ENCODE results near the gene TMC8. TPM values are rescaled to one million over a fixed set of nuclear protein-coding genes. Genes with fewer than 3 reads are reported as not detected.
"Not testable (repeated sequence)": the region's sequence is repeated elsewhere in the genome, so short reads cannot be mapped to it uniquely, and the experiment has no call there.

Gene TMC8, protein sequence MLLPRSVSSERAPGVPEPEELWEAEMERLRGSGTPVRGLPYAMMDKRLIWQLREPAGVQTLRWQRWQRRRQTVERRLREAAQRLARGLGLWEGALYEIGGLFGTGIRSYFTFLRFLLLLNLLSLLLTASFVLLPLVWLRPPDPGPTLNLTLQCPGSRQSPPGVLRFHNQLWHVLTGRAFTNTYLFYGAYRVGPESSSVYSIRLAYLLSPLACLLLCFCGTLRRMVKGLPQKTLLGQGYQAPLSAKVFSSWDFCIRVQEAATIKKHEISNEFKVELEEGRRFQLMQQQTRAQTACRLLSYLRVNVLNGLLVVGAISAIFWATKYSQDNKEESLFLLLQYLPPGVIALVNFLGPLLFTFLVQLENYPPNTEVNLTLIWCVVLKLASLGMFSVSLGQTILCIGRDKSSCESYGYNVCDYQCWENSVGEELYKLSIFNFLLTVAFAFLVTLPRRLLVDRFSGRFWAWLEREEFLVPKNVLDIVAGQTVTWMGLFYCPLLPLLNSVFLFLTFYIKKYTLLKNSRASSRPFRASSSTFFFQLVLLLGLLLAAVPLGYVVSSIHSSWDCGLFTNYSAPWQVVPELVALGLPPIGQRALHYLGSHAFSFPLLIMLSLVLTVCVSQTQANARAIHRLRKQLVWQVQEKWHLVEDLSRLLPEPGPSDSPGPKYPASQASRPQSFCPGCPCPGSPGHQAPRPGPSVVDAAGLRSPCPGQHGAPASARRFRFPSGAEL
- total RNA-seq (ENCODE audit: low replicate concordance): 0.85 and 0.90 TPM in 2 replicates
- long read RNA-seq: 0 reads

- no peak for DNase-seq (ENCODE audit: extremely low spot score, unreplicated experiment)
- no peaks in the 10 kb centered on the region for H3K9me3 Mint-ChIP-seq
- no peak for TF ChIP-seq CTCF (conservative IDR thresholded peaks at IDR 0.05)
- peaks cover 12% of the 10 kb centered on the region for H3K27me3 Mint-ChIP-seq
- no peaks in the 10 kb centered on the region for H3K36me3 Mint-ChIP-seq
- peaks cover 17% of the 10 kb centered on the region for H3K4me1 Mint-ChIP-seq (ENCODE audit: unreplicated experiment)
- peak within 1 kb of the TSS; percentile 65 for H3K27ac Mint-ChIP-seq
- peak within 1 kb of the TSS; percentile 73 for H3K4me3 Mint-ChIP-seq
These were observed at the start of gene TMC8 for GRCh38 chr17:78130437-78131101. TSS of gene TMC8 (plus strand) at chr17:78130771. CDS start at chr17:78131589, 818 bp downstream.

GRCh38 chr17:78081551-78081950, 49.0 kb upstream of the TMC8 start:
- H3K9me3 Mint-ChIP-seq: no peaks in the 10 kb centered on the region
- no peak overlapping the region for H3K4me3 Mint-ChIP-seq
- TF ChIP-seq CTCF (conservative IDR thresholded peaks at IDR 0.05): no peak
- H3K27me3 Mint-ChIP-seq: no peaks in the 10 kb centered on the region
- peaks cover 6% of the 10 kb centered on the region for H3K4me1 Mint-ChIP-seq (ENCODE audit: unreplicated experiment)
- H3K36me3 Mint-ChIP-seq: peaks cover 22% of the 10 kb centered on the region
- no peak overlapping the region for H3K27ac Mint-ChIP-seq
- DNase-seq (ENCODE audit: extremely low spot score, unreplicated experiment): no peak

DNA sequence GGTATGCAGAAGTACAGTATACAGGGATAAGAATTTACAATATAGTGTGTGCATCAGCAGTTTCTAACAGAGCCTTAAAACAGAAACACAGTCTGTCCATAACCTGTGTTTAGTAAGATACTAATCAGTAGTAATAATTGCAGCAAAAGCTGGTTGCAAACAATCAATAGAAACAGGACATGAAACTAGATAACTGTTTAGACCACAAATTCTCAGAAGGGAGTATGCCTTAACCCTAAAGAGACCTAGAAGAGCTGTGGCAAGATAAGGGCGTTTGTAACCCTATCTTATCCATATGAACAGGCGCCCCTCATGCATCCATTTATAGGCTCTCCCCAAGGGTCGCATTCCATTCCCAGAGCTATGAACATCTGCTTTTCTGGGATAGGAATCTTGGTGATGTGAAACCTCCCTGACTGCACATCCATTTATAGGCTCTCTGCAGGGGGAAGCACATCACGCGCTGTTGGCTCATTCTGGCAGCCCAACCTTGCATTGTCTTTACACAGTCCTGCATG, 48.2 kb upstream of the TMC8 start:
- not testable (repeated sequence) for H3K4me1 Mint-ChIP-seq (ENCODE audit: unreplicated experiment); H3K27me3 Mint-ChIP-seq; H3K4me3 Mint-ChIP-seq; H3K9me3 Mint-ChIP-seq; H3K27ac Mint-ChIP-seq; DNase-seq (ENCODE audit: extremely low spot score, unreplicated experiment)
- peaks cover 22% of the 10 kb centered on the region for H3K36me3 Mint-ChIP-seq

DNA sequence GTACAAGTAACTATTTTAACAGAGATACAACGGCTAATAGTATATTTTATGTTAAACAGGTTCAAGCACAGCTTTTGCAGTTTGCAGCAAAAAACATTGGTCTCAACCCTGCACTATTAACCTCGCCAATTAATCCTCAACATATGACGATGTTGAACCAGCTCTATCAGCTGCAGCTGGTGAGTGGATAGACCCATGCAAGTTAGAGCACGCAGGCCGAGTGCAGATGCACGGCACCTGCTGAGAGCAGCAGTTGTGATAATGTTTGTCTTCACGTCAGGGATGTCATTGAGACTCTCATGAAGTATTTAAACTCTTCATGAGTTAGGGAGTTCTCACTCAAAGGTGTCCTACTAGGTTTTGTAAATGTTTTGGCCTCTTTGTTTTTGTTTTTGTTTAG, 47.6 kb upstream of the TMC8 start:
- TF ChIP-seq CTCF (conservative IDR thresholded peaks at IDR 0.05): no peak
- Mint-ChIP-seq H3K27ac (no peak overlapping the region), H3K27me3 (no peaks in the 10 kb centered on the region), H3K4me1 (ENCODE audit: unreplicated experiment) (peaks cover 6% of the 10 kb centered on the region), H3K36me3 (peaks cover 22% of the 10 kb centered on the region), H3K4me3 (no peak overlapping the region), H3K9me3 (no peaks in the 10 kb centered on the region)
- no peak for DNase-seq (ENCODE audit: extremely low spot score, unreplicated experiment)

DNA sequence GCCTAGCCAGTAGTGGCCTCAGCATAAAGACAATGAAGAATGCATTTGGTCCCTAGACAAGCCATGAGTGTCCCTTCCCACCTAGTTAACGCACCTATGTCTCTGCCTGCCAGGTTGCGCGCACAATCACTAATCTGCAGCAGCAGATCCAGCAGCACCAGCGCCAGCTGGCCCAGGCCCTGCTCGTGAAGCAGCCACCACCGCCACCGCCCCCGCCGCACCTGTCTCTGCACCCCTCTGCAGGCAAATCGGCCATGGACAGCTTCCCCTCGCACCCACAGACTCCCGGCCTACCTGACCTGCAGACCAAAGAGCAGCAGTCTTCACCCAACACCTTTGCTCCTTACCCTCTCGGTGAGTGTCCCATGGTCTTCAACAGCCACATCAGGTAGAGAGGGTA, 43.8 kb upstream of the TMC8 start:
- Mint-ChIP-seq H3K4me1 (ENCODE audit: unreplicated experiment) (peaks cover 6% of the 10 kb centered on the region), H3K36me3 (peaks cover 12% of the 10 kb centered on the region), H3K27ac (no peak overlapping the region), H3K4me3 (no peak overlapping the region), H3K27me3 (no peaks in the 10 kb centered on the region), H3K9me3 (no peaks in the 10 kb centered on the region)
- DNase-seq (ENCODE audit: extremely low spot score, unreplicated experiment): no peak
- no peak for TF ChIP-seq CTCF (conservative IDR thresholded peaks at IDR 0.05)
